Panc1 (cell line): ENCODE data around the gene TBC1D32. TPM values are rescaled to one million over a fixed set of nuclear protein-coding genes. Genes with fewer than 3 reads are reported as not detected.

Source experiments
- ATAC-seq: fragments of 200-7000 bp; cut with Tn5 transposase; 2 replicates; pipeline ENCODE4 v1.9.1; 2020; ENCODE audit warnings: mild to moderate bottlenecking, moderate library complexity
- BruUV-seq: library from RNA; stranded (reverse); fragments of 400-500 nt; replicated peaks from 2 replicates; lab custom pipeline; 2021; lab: Mats Ljungman, UMichigan
- CTCF ChIA-PET: fragments of 300-600 bp; sonication (Branson Sonifier 250); formaldehyde crosslinking; loops from one replicate; lab custom pipeline; 2022; ENCODE audit warnings: antibody characterized with exemption; lab: Charles Lee
- POLR2A ChIA-PET: fragments of 300-600 bp; sonication (Branson Sonifier 250); formaldehyde crosslinking; loops from one replicate; lab custom pipeline; 2022; ENCODE audit warnings: antibody characterized with exemption; lab: Charles Lee
- DNase-seq: peaks from one replicate; pipeline ENCODE4 v3.0.0-alpha.2; 2010; ENCODE audit warnings: low read depth, low spot score
- H3K27ac ChIP-seq: 2 replicates; pipeline ENCODE4 v1.5.1; 2011; ENCODE audit warnings: mild to moderate bottlenecking, low read length, inconsistent platforms
- H3K27me3 ChIP-seq: fragments of 200-500 bp; sonication (Bioruptor generic); 2 replicates; pipeline ENCODE4 v1.6.0; 2014; ENCODE audit warnings: low read length, inconsistent platforms; ENCODE audit not compliant: control insufficient read depth, insufficient read depth
- H3K36me3 ChIP-seq: fragments of 200-500 bp; sonication (Bioruptor generic); 2 replicates; pipeline ENCODE4 v1.5.1; 2014; ENCODE audit warnings: inconsistent platforms, mild to moderate bottlenecking, low read length, moderate library complexity; ENCODE audit not compliant: control insufficient read depth, insufficient read depth
- H3K4me1 ChIP-seq: 2 replicates; pipeline ENCODE4 v1.5.1; 2011; ENCODE audit warnings: inconsistent platforms, mild to moderate bottlenecking, low read length, moderate library complexity; ENCODE audit not compliant: control insufficient read depth, insufficient read depth
- H3K4me3 ChIP-seq, 2 experiments: 2 replicates each; pipeline ENCODE4 v1.5.1; 2011 to 2012; ENCODE audit warnings: low read depth in 2 of 2, low read length in 2 of 2, mild to moderate bottlenecking in 2 of 2, inconsistent platforms in 1 of 2, moderate library complexity in 1 of 2
- H3K9me3 ChIP-seq: fragments of 200-500 bp; sonication (Bioruptor generic); 2 replicates; pipeline ENCODE4 v1.5.1; 2014; ENCODE audit warnings: low read depth, mild to moderate bottlenecking, inconsistent platforms, low read length, moderate library complexity; ENCODE audit not compliant: control insufficient read depth, insufficient read depth
- POLR2AphosphoS5 ChIP-seq: IDR thresholded peaks from 2 replicates; pipeline ENCODE4 v1.6.1; 2012; ENCODE audit warnings: mild to moderate bottlenecking, low read depth, low read length, moderate library complexity
- SIN3A ChIP-seq: IDR thresholded peaks from 2 replicates; pipeline ENCODE4 v1.6.1; 2012; ENCODE audit warnings: low read depth, mild to moderate bottlenecking, low read length, moderate library complexity, borderline replicate concordance; ENCODE audit not compliant: insufficient read depth
- TCF7L2 ChIP-seq: IDR thresholded peaks from 2 replicates; pipeline ENCODE4 v1.6.1; 2011; ENCODE audit warnings: mild to moderate bottlenecking, low read depth, low read length, inconsistent platforms
- in situ Hi-C: cut with HindIII; loops from 2 replicates; pipeline ENCODE4 v1.10.0; 2016; ENCODE audit warnings: low sequenced_read_pairs, low pct_unique_long_range_greater_than_20kb
- intact Hi-C: fragments of 100-400 bp; cut with micrococcal nuclease; formaldehyde crosslinking; loops from one replicate; pipeline ENCODE4 v1.10.0; 2022; ENCODE audit not compliant: unreplicated experiment
- total RNA-seq: library from RNA; stranded (reverse); gene quantifications from one replicate; pipeline ENCODE4 v1.2.1, GENCODE V29; 2021; ENCODE audit not compliant: unreplicated experiment
- TF ChIP-seq, protein P1 (sequence below): fragments of 450-650 bp; IDR thresholded peaks from 2 replicates; pipeline ENCODE4 v1.5.1; 2017; ENCODE audit warnings: mild to moderate bottlenecking
- TF ChIP-seq, protein P2 (sequence below), 2 experiments: IDR thresholded peaks; 2 replicates each; pipeline ENCODE4 v1.6.1; 2011 to 2012; ENCODE audit warnings: low read depth in 2 of 2, control low read depth in 1 of 2, low read length in 1 of 2, mild to moderate bottlenecking in 1 of 2, moderate library complexity in 1 of 2; ENCODE audit not compliant: insufficient read depth in 1 of 2

Gene TBC1D32
- total RNA-seq, 1 experiment from 2014 or later, result 15.8 TPM

DNA sequence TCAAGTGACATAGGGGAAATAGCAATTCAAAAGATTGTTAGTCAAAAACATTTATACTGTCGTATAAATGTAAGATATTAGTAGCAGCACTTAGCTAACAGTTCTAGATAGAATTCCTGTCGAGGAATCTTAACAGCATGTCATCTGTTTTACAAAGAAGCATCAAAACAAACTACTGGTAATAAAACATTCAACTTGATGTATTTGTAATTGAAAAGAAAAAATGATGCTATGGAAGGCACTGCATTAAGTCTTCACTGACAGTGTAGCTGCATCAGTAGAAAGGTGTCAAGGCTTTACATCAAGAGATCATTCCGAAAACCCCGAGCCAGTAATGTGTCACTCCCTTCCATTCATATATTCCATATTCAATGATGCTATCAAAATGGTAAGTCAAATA lies 223.5 kb downstream of the TBC1D32 start:
- Histone ChIP-seq H3K36me3 (no peaks in the 10 kb centered on the region), H3K27me3 (no peaks in the 10 kb centered on the region), H3K27ac (no peak overlapping the region), H3K4me1 (no peaks in the 10 kb centered on the region), H3K9me3 (no peaks in the 10 kb centered on the region), H3K4me3 (no peak overlapping the region)
- BruUV-seq, result no TSS peak
- POLR2A ChIA-PET, result no interaction called here
- ATAC-seq (no peak), DNase-seq (no peak)
- in situ Hi-C loops, result no loop called here
- intact Hi-C loops, result no loop called here
- TF ChIP-seq, protein P1, sequence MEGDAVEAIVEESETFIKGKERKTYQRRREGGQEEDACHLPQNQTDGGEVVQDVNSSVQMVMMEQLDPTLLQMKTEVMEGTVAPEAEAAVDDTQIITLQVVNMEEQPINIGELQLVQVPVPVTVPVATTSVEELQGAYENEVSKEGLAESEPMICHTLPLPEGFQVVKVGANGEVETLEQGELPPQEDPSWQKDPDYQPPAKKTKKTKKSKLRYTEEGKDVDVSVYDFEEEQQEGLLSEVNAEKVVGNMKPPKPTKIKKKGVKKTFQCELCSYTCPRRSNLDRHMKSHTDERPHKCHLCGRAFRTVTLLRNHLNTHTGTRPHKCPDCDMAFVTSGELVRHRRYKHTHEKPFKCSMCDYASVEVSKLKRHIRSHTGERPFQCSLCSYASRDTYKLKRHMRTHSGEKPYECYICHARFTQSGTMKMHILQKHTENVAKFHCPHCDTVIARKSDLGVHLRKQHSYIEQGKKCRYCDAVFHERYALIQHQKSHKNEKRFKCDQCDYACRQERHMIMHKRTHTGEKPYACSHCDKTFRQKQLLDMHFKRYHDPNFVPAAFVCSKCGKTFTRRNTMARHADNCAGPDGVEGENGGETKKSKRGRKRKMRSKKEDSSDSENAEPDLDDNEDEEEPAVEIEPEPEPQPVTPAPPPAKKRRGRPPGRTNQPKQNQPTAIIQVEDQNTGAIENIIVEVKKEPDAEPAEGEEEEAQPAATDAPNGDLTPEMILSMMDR, result no peak
- CTCF ChIA-PET, result no interaction called here

DNA sequence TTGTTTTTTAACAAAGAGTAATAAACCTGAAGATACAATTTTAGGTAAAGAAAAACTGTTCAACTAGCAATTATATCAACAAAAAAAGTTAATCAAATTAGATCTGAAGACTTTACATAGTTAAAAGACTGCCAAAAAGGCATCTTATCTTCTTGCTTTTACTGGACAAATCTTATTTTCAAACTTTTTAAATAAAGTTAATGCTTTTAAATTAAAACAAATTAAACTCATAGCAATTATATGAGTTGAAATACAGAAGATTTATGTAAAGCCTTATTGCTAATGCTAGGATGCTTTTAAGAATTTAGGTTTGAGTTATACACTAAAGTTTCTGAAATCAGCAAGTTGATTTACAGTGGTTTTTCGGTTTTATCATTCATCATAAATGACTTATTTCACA lies 227.3 kb downstream of the TBC1D32 start:
- BruUV-seq, result no TSS peak
- H3K4me1 ChIP-seq, result no peaks in the 10 kb centered on the region
- no peak for ATAC-seq
- ChIA-PET CTCF (no interaction called here), POLR2A (no interaction called here)
- TF ChIP-seq SIN3A, result no peak
- TF ChIP-seq TCF7L2, result no peak
- TF ChIP-seq, protein P2, sequence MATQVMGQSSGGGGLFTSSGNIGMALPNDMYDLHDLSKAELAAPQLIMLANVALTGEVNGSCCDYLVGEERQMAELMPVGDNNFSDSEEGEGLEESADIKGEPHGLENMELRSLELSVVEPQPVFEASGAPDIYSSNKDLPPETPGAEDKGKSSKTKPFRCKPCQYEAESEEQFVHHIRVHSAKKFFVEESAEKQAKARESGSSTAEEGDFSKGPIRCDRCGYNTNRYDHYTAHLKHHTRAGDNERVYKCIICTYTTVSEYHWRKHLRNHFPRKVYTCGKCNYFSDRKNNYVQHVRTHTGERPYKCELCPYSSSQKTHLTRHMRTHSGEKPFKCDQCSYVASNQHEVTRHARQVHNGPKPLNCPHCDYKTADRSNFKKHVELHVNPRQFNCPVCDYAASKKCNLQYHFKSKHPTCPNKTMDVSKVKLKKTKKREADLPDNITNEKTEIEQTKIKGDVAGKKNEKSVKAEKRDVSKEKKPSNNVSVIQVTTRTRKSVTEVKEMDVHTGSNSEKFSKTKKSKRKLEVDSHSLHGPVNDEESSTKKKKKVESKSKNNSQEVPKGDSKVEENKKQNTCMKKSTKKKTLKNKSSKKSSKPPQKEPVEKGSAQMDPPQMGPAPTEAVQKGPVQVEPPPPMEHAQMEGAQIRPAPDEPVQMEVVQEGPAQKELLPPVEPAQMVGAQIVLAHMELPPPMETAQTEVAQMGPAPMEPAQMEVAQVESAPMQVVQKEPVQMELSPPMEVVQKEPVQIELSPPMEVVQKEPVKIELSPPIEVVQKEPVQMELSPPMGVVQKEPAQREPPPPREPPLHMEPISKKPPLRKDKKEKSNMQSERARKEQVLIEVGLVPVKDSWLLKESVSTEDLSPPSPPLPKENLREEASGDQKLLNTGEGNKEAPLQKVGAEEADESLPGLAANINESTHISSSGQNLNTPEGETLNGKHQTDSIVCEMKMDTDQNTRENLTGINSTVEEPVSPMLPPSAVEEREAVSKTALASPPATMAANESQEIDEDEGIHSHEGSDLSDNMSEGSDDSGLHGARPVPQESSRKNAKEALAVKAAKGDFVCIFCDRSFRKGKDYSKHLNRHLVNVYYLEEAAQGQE (IDR thresholded peaks at IDR 0.05; ENCODE audit: insufficient read depth in 1 of 2, low read depth in 2 of 2, low read length in 1 of 2), result no peak
- no peak for TF ChIP-seq POLR2AphosphoS5
- no peak overlapping the region for H3K4me3 ChIP-seq
- H3K36me3 ChIP-seq, result no peaks in the 10 kb centered on the region
- no peak for DNase-seq
- intact Hi-C loops (no loop called here), in situ Hi-C loops (no loop called here)
- no peaks in the 10 kb centered on the region for H3K27me3 ChIP-seq
- H3K9me3 ChIP-seq, result no peaks in the 10 kb centered on the region
- no peak overlapping the region for H3K27ac ChIP-seq

DNA sequence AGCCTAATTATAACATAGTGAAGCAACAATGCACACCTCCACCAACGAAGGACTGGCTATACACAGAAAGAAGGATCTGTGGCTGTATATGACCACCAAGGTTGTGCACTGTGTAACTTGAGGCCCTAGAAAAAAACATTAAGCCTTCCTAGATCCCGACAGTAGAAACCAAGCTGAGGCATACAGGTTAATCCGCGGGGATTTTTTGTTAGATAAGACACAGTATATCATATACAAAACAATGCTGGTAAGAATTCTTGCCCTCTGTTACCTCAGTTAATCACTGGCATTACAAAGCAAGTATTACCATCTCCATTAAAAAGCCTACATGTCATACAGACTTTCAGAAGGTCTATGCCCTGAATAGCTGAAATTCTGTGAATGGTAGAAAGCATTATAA lies 228.8 kb downstream of the TBC1D32 start:
- DNase-seq (no peak), ATAC-seq (no peak)
- Histone ChIP-seq H3K27ac (no peak overlapping the region), H3K4me1 (no peaks in the 10 kb centered on the region), H3K9me3 (no peaks in the 10 kb centered on the region), H3K27me3 (no peaks in the 10 kb centered on the region), H3K36me3 (no peaks in the 10 kb centered on the region), H3K4me3 (no peak overlapping the region)
- intact Hi-C loops, result no loop called here
- TF ChIP-seq TCF7L2 (no peak), SIN3A (no peak), POLR2AphosphoS5 (no peak)
- TF ChIP-seq, protein P1, result no peak
- TF ChIP-seq, protein P2 (IDR thresholded peaks at IDR 0.05; ENCODE audit: insufficient read depth in 1 of 2, low read depth in 2 of 2, low read length in 1 of 2), result no peak
- in situ Hi-C loops, result no loop called here
- ChIA-PET CTCF (no interaction called here), POLR2A (no interaction called here)
- no TSS peak for BruUV-seq
